Keratinocyte (primary cell): ENCODE data around the gene OR4E2.

Source experiments
- CTCF ChIP-seq, 3 experiments: IDR thresholded peaks in 1 of 3; conservative IDR thresholded peaks in 1 of 3; optimal IDR thresholded peaks in 1 of 3; 2 replicates in 2 of 3; 3 replicates in 1 of 3; pipeline versions ENCODE3 to v1.5.1; 2011; ENCODE audit warnings: low read length in 3 of 3, mild to moderate bottlenecking in 3 of 3, moderate library complexity in 2 of 3, control low read depth in 1 of 3, inconsistent platforms in 1 of 3; ENCODE audit not compliant: insufficient read depth in 2 of 3; ENCODE audit errors: extremely low read depth in 1 of 3
- EZH2 ChIP-seq: IDR thresholded peaks from one replicate; pipeline ENCODE4 v1.6.1; 2012; ENCODE audit warnings: inconsistent platforms, mild to moderate bottlenecking, low read length, moderate library complexity

- TF ChIP-seq EZH2 (no peak), CTCF (optimal IDR thresholded peaks at IDR 0.05 in 1 of 3, IDR thresholded peaks at IDR 0.05 in 1 of 3, conservative IDR thresholded peaks at IDR 0.05 in 1 of 3; ENCODE audit: extremely low read depth in 1 of 3, insufficient read depth in 2 of 3, low read length in 3 of 3) (no peak)
Observed at GRCh38 chr14:21669284-21669683, 15.6 kb downstream of the OR4E2 start.
